SK-N-MC (cell line): ENCODE measurements around the gene KIF26B.

Experiments
- EZH2 ChIP-seq: fragments of 200-600 bp; sonication (generic); IDR thresholded peaks from one replicate; pipeline ENCODE4 v1.6.1; 2017; ENCODE audit warnings: antibody characterized with exemption
- POLR2AphosphoS5 ChIP-seq: IDR thresholded peaks from 2 replicates; pipeline ENCODE4 v1.6.1; 2012; ENCODE audit warnings: mild to moderate bottlenecking, low read depth, low read length, borderline replicate concordance

GRCh38 chr1:245317217-245317616, 162.4 kb downstream of the KIF26B start:
- TF ChIP-seq EZH2 (no peak), POLR2AphosphoS5 (no peak)
